Bone marrow (tissue), 2 donors: ENCODE data around the gene RAP2B.
"Not testable (repeated sequence)": the region's sequence is repeated elsewhere in the genome, so short reads cannot be mapped to it uniquely, and the experiment has no call there.

Source experiments
- DNase-seq, 2 donors: peaks; one replicate each; lab custom pipeline; 2025; lab: John Stamatoyannopoulos, UW

The RAP2B gene

GRCh38 chr3:153193786-153194476 is 31.9 kb downstream of the RAP2B start:
- not testable (repeated sequence) for DNase-seq

DNA sequence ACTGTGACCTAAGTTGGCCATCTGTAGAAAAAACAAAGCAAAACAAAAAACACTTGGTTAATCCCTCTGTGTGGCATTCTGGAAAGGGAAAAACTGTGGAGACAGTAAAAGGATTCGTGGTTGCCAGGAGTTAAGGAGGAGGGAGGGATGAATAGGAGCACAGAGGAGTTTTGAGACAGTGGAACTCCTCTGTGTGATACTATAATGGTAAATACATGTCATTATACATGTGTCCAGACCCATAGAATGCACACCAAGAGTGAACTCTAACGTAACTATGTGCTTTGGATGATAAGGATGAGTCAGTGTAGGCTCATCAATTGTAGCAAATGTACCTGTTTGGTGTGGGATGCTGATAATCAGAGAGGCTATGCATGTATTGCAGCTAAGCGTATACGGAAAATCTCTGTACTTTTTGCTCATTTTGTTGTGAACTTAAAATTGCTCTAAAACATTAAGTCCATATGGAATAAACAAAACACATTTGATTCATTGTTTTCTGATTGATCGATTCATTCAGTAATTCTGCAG is 33.4 kb downstream of the RAP2B start:
- no peak for DNase-seq

DNA sequence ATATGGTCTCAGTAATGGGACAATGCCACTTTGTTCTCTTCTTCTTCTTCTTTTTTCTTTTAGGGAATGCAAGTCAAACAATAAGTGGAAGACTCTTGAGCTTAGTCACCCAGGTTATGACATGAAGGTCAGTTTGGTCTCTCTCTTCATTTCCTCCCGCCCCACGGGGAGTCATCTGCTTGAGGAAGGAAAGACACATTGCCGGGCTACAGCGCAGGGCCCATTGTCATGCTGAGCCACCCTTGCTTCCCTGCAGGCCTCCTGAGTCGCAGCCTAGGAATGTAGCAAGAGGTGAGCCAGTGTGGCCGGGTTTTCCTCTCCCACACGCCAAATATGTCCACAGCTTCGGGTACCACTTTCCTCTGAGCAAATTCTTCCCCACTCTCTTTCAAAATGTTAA is 47.6 kb downstream of the RAP2B start:
- DNase-seq: peak in 1 of 2 donors; percentile 9

DNA sequence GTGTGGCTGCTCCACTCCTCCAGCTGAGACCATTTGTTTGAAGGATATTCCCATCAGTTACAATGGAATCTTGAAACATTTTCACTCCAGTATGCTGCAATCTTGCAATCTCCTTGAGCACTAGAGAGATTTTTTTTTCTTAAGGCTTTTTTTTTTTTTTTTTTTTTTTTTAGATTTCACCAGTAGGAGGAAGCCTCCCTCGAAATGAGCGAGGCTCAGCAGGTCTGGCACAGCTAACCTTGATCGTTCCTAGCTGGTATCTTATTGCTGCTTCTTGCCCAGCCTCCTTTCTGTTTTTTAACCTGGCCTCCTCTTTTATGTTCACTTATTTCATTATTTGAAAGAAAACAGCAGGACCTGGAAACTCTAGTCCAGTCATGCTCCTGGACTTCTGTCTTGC is 48.1 kb downstream of the RAP2B start:
- no peak for DNase-seq

DNA sequence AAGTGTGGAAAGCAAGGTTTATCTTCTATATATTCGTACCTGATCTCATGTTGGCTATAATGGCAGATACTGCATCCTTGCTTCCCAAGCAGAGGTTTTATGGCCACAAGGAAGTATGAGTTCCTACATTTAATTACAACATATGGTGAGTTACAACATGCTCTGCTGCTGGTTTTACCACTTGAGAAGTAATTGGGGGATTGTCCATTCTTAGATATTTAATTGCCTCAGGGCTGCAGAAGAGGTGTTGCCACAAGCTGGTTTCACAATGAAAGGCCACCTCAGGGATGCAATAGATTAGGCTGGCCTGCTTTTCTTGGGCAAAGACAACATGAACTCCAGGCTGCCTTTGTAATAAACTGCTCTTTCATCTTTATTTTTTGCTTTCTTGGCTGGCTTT is 48.6 kb downstream of the RAP2B start:
- DNase-seq: no peak

GRCh38 chr3:153215497-153215896 is 53.5 kb downstream of the RAP2B start:
- no peak for DNase-seq

DNA sequence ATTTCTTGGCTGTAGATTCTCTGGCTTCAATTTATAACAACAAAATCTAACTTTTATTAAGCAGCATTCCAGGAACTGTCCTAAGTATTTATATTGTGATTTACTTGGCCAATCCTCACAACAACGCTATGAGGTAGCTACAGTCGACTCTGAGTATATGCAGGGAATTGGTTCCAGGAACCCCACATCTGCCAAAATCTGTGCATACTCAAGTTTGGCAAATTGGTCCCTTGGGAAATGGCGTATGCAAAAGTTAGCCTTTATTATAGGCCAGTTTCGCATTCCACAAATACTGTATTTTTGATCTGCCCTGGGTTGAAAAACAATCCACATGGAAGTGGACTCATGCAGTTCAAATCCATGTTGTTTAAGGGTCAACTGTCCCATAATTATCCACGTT is 53.9 kb downstream of the RAP2B start:
- DNase-seq: no peak

DNA sequence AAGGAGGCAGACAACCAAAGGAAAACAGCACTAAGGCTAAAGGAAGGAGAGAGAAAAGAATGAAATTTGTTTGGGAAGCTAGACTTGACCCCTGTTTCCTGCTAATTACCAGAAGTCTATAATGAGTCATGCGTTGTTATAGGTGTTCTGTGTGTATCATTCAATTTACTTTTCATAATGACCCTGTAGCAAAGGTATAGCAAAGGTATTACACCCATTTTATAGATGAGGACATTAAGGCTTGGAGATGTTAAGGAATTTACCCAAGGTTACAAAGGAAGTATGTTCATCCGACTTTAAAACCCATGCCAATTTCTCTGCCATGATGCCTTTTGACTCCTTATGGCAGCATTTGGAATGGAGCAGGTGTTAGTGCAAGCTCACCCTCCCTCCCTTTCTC is 54.9 kb downstream of the RAP2B start:
- no peak for DNase-seq

GRCh38 chr3:153219146-153219545 is 57.1 kb downstream of the RAP2B start:
- no peak for DNase-seq
